HFFc6 (cell line): ENCODE results near the gene GEMIN7. TPM values are rescaled to one million over a fixed set of nuclear protein-coding genes. Genes with fewer than 3 reads are reported as not detected.

Experiments
- DNase-seq: peaks from one replicate; pipeline ENCODE4 v3.0.0-alpha.2; 2018
- H3K27ac Mint-ChIP-seq: 2 replicates; pipeline ENCODE4 v1.8.0; 2020; ENCODE audit warnings: mild to moderate bottlenecking, mixed read lengths
- H3K27me3 Mint-ChIP-seq: 2 replicates; pipeline ENCODE4 v1.8.0; 2021; ENCODE audit warnings: mild to moderate bottlenecking, moderate library complexity, mixed read lengths; ENCODE audit not compliant: insufficient read depth
- H3K36me3 Mint-ChIP-seq: 2 replicates; pipeline ENCODE4 v1.8.0; 2021; ENCODE audit warnings: low read depth, mixed read lengths
- H3K4me1 Mint-ChIP-seq: 2 replicates; pipeline ENCODE4 v1.8.0; 2020; ENCODE audit warnings: low read depth, mixed read lengths
- H3K4me3 Mint-ChIP-seq: 2 replicates; pipeline ENCODE4 v1.8.0; 2020; ENCODE audit warnings: mild to moderate bottlenecking, moderate library complexity, mixed read lengths
- H3K9me3 Mint-ChIP-seq: 2 replicates; pipeline ENCODE4 v1.8.0; 2020; ENCODE audit warnings: mild to moderate bottlenecking, mixed read lengths
- CTCF ChIP-seq: fragments of 200-600 bp; sonication (generic); IDR thresholded peaks from 2 replicates; pipeline ENCODE4 v1.5.0; 2021; ENCODE audit warnings: antibody characterized with exemption, mild to moderate bottlenecking
- total RNA-seq, 6 experiments: library from RNA; stranded (reverse); fragmentation: NEBNext Ultra II Directional; extraction: Animal tissue kit (Norgen Biotek cat#: 25700); gene quantifications; 2 replicates in 1 of 6; 3 replicates in 5 of 6; pipeline ENCODE4 v1.2.3, GENCODE V29; 2021

GEMIN7 gene
- total RNA-seq, 6 experiments from 2014 or later, result 34.3 to 43.4 (median 39.0) TPM

GRCh38 chr19:45130888-45131615 lies 52.0 kb downstream of the GEMIN7 start:
- peak overlapping the region; percentile 21; the same call in 1 of the 2 replicates for H3K27ac Mint-ChIP-seq
- TF ChIP-seq CTCF, result peak; percentile 56
- no peak for DNase-seq
- peaks cover 12% of the 10 kb centered on the region; the same call in 1 of the 2 replicates for H3K4me1 Mint-ChIP-seq
- no peaks in the 10 kb centered on the region for H3K9me3 Mint-ChIP-seq
- peaks cover 2% of the 10 kb centered on the region; the same call in 1 of the 2 replicates for H3K27me3 Mint-ChIP-seq
- H3K36me3 Mint-ChIP-seq, result no peaks in the 10 kb centered on the region
- H3K4me3 Mint-ChIP-seq, result no peak overlapping the region

GRCh38 chr19:45133661-45134060 lies 54.6 kb downstream of the GEMIN7 start:
- TF ChIP-seq CTCF, result no peak
- DNase-seq, result no peak
- Mint-ChIP-seq H3K36me3 (no peaks in the 10 kb centered on the region), H3K27ac (no peak overlapping the region), H3K4me1 (peaks cover 15% of the 10 kb centered on the region), H3K4me3 (no peak overlapping the region), H3K27me3 (peaks cover 2% of the 10 kb centered on the region), H3K9me3 (no peaks in the 10 kb centered on the region)

GRCh38 chr19:45135176-45135885 lies 56.3 kb downstream of the GEMIN7 start:
- no peak for TF ChIP-seq CTCF
- H3K4me1 Mint-ChIP-seq, result peaks cover 15% of the 10 kb centered on the region
- peaks cover 2% of the 10 kb centered on the region for H3K27me3 Mint-ChIP-seq
- H3K9me3 Mint-ChIP-seq, result no peaks in the 10 kb centered on the region
- H3K4me3 Mint-ChIP-seq, result no peak overlapping the region
- no peak overlapping the region for H3K27ac Mint-ChIP-seq
- H3K36me3 Mint-ChIP-seq, result no peaks in the 10 kb centered on the region
- no peak for DNase-seq

GRCh38 chr19:45136507-45137178 lies 57.6 kb downstream of the GEMIN7 start:
- H3K36me3 Mint-ChIP-seq, result no peaks in the 10 kb centered on the region
- no peak for TF ChIP-seq CTCF
- no peak overlapping the region for H3K4me3 Mint-ChIP-seq
- H3K9me3 Mint-ChIP-seq, result no peaks in the 10 kb centered on the region
- H3K27me3 Mint-ChIP-seq, result peaks cover 2% of the 10 kb centered on the region
- H3K27ac Mint-ChIP-seq, result peak overlapping the region; percentile 18; the same call in 1 of the 2 replicates
- H3K4me1 Mint-ChIP-seq, result peaks cover 8% of the 10 kb centered on the region
- no peak for DNase-seq

GRCh38 chr19:45137179-45137761 lies 58.2 kb downstream of the GEMIN7 start:
- no peak for DNase-seq

More at GRCh38 chr19:45137179-45137761, 58.2 kb downstream of the GEMIN7 start:
- Mint-ChIP-seq H3K36me3 (no peaks in the 10 kb centered on the region), H3K4me3 (no peak overlapping the region), H3K4me1 (peaks cover 8% of the 10 kb centered on the region), H3K9me3 (no peaks in the 10 kb centered on the region), H3K27me3 (peaks cover 2% of the 10 kb centered on the region), H3K27ac (peak overlapping the region; percentile 9; the same call in 1 of the 2 replicates)
- no peak for TF ChIP-seq CTCF
